HEK293T (cell line): Measurements from ENCODE around the gene GUCY1A2.

Experiments used
- CTCF ChIA-PET: fragments of 350-600 bp; formaldehyde crosslinking; extraction: SDS; loops from one replicate; lab custom pipeline; 2021; ENCODE audit warnings: antibody characterized with exemption, inconsistent platforms; lab: Yijun Ruan, JAX
- POLR2A ChIA-PET: fragments of 350-600 bp; formaldehyde crosslinking; extraction: SDS; loops from one replicate; lab custom pipeline; 2020; ENCODE audit warnings: antibody characterized with exemption, inconsistent platforms; lab: Yijun Ruan, JAX
- DNase-seq: peaks from one replicate; pipeline ENCODE4 v3.0.0; 2012; ENCODE audit warnings: mixed read lengths; ENCODE audit errors: extremely low spot score
- ARNT ChIP-seq: fragments of 450-650 bp; IDR thresholded peaks from 2 replicates; pipeline ENCODE4 v1.6.1; 2017; ENCODE audit warnings: mild to moderate bottlenecking
- BHLHE40 ChIP-seq: fragments of 450-650 bp; IDR thresholded peaks from 2 replicates; pipeline ENCODE4 v1.6.1; 2016; ENCODE audit warnings: mild to moderate bottlenecking, moderate library complexity, borderline replicate concordance
- CTBP1 ChIP-seq: fragments of 450-650 bp; IDR thresholded peaks from 2 replicates; pipeline ENCODE4 v1.6.1; 2016; ENCODE audit warnings: borderline replicate concordance
- ELF4 ChIP-seq: fragments of 450-650 bp; IDR thresholded peaks from 2 replicates; pipeline ENCODE4 v1.6.1; 2017; ENCODE audit warnings: antibody characterized with exemption
- FOXA1 ChIP-seq: fragments of 450-650 bp; IDR thresholded peaks from 2 replicates; pipeline ENCODE4 v1.6.1; 2016; ENCODE audit warnings: mild to moderate bottlenecking
- FOXK2 ChIP-seq: fragments of 450-650 bp; IDR thresholded peaks from 2 replicates; pipeline ENCODE4 v1.6.1; 2016; ENCODE audit warnings: mild to moderate bottlenecking
- FOXM1 ChIP-seq: fragments of 450-650 bp; IDR thresholded peaks from 2 replicates; pipeline ENCODE4 v1.6.1; 2017; ENCODE audit warnings: mild to moderate bottlenecking, borderline replicate concordance
- HDGF ChIP-seq: fragments of 450-650 bp; IDR thresholded peaks from 2 replicates; pipeline ENCODE4 v1.6.1; 2017; ENCODE audit warnings: antibody characterized with exemption, borderline replicate concordance
- L3MBTL2 ChIP-seq: fragments of 450-650 bp; conservative IDR thresholded peaks from 2 replicates; pipeline ENCODE4 v1.6.1; 2016; ENCODE audit warnings: mild to moderate bottlenecking
- LEF1 ChIP-seq: fragments of 450-650 bp; IDR thresholded peaks from 2 replicates; pipeline ENCODE4 v1.6.1; 2017; ENCODE audit warnings: mild to moderate bottlenecking, borderline replicate concordance
- NFRKB ChIP-seq: fragments of 450-650 bp; IDR thresholded peaks from 2 replicates; pipeline ENCODE4 v1.6.1; 2016; ENCODE audit warnings: mild to moderate bottlenecking, moderate library complexity
- SP1 ChIP-seq: fragments of 450-650 bp; IDR thresholded peaks from 2 replicates; pipeline ENCODE4 v1.6.1; 2017
- SUZ12 ChIP-seq: fragments of 450-650 bp; IDR thresholded peaks from 2 replicates; pipeline ENCODE4 v1.6.1; 2016; ENCODE audit warnings: mild to moderate bottlenecking
- TARDBP ChIP-seq: fragments of 450-650 bp; IDR thresholded peaks from 2 replicates; pipeline ENCODE4 v1.6.1; 2016
- ZNF384 ChIP-seq: fragments of 450-650 bp; IDR thresholded peaks from 2 replicates; pipeline ENCODE4 v1.6.1; 2016
- TF ChIP-seq, protein P1 (sequence below): fragments of 450-650 bp; IDR thresholded peaks from 2 replicates; pipeline ENCODE4 v1.6.1; 2016

GUCY1A2 gene

GRCh38 chr11:106974831-106975230 lies 43.4 kb downstream of the GUCY1A2 start:
- TF ChIP-seq NFRKB (no peak), ARNT (no peak), BHLHE40 (no peak), TARDBP (no peak), ZNF384 (no peak), HDGF (no peak), L3MBTL2 (no peak), CTBP1 (no peak), FOXK2 (no peak), SUZ12 (no peak), FOXM1 (no peak), LEF1 (no peak), FOXA1 (no peak), SP1 (no peak), ELF4 (no peak)
- TF ChIP-seq, protein P1, sequence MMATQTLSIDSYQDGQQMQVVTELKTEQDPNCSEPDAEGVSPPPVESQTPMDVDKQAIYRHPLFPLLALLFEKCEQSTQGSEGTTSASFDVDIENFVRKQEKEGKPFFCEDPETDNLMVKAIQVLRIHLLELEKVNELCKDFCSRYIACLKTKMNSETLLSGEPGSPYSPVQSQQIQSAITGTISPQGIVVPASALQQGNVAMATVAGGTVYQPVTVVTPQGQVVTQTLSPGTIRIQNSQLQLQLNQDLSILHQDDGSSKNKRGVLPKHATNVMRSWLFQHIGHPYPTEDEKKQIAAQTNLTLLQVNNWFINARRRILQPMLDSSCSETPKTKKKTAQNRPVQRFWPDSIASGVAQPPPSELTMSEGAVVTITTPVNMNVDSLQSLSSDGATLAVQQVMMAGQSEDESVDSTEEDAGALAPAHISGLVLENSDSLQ: no peak
- CTCF ChIA-PET: interaction anchor here (1.1 kb wide), 1 partner anchor 13 kb away, joined by 3 read pairs; no protein-coding TSS in a partner anchor
- POLR2A ChIA-PET: no interaction called here
- DNase-seq: no peak

GRCh38 chr11:106971864-106972263 lies 46.4 kb downstream of the GUCY1A2 start:
- TF ChIP-seq ELF4 (no peak), FOXK2 (no peak), BHLHE40 (no peak), NFRKB (no peak), TARDBP (no peak), ARNT (no peak), ZNF384 (no peak), SUZ12 (no peak), HDGF (no peak), LEF1 (no peak)
- TF ChIP-seq, protein P1: no peak
- no peak for DNase-seq
- CTCF ChIA-PET: no interaction called here
- POLR2A ChIA-PET: no interaction called here

GRCh38 chr11:106969644-106970355 lies 48.5 kb downstream of the GUCY1A2 start:
- no peak for DNase-seq
- ChIA-PET POLR2A (no interaction called here), CTCF (no interaction called here)
- TF ChIP-seq FOXA1: no peak
- TF ChIP-seq, protein P1: no peak
- TF ChIP-seq ELF4: no peak
- TF ChIP-seq ARNT: no peak
- no peak for TF ChIP-seq NFRKB
- TF ChIP-seq HDGF: no peak
- no peak for TF ChIP-seq FOXK2
- TF ChIP-seq TARDBP: no peak
- no peak for TF ChIP-seq CTBP1
- no peak for TF ChIP-seq SUZ12
- no peak for TF ChIP-seq SP1
- TF ChIP-seq FOXM1: no peak

- POLR2A ChIA-PET: no interaction called here
- CTCF ChIA-PET: no interaction called here
- DNase-seq: no peak
- TF ChIP-seq FOXA1: no peak
- TF ChIP-seq NFRKB: no peak
- TF ChIP-seq, protein P1: peak; percentile 18; the same call in 1 of the 2 replicates
- no peak for TF ChIP-seq BHLHE40
- no peak for TF ChIP-seq SUZ12
These were observed 55.3 kb downstream of the GUCY1A2 start for GRCh38 chr11:106962995-106963394.

DNA sequence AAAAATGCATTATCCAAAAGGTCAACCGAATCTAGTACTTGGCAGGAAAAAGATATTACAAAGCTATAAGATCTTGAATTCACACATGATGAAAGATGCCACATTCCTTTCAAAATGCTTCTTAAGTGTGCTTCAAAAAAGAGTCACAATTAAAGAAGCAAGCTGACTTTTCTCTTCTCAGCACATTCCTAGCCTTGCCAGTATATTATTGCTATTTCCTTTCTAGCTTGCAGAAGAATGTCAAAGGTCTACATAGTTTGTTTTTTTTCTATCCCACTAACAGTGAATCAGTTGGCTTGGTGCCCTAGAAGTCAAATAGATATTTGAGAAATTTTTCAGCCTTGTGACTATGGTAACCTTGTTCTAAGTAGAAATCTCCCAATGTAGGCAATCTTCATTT lies 56.8 kb downstream of the GUCY1A2 start:
- CTCF ChIA-PET: interaction anchor here (0.8 kb wide), 1 partner anchor 11 kb away, joined by 3 read pairs; no protein-coding TSS in a partner anchor
- TF ChIP-seq L3MBTL2 (no peak), NFRKB (no peak), BHLHE40 (no peak), ZNF384 (no peak), SP1 (no peak), FOXK2 (no peak), HDGF (no peak), SUZ12 (no peak), FOXM1 (no peak), CTBP1 (no peak), ELF4 (no peak), LEF1 (no peak), TARDBP (no peak), ARNT (no peak), FOXA1 (no peak)
- TF ChIP-seq, protein P1: no peak
- POLR2A ChIA-PET: no interaction called here
- DNase-seq: no peak
